ENCODE data around the gene RDH12.
"Not testable (repeated sequence)": the region's sequence is repeated elsewhere in the genome, so short reads cannot be mapped to it uniquely, and the experiment has no call there.

RDH12 gene

DNA sequence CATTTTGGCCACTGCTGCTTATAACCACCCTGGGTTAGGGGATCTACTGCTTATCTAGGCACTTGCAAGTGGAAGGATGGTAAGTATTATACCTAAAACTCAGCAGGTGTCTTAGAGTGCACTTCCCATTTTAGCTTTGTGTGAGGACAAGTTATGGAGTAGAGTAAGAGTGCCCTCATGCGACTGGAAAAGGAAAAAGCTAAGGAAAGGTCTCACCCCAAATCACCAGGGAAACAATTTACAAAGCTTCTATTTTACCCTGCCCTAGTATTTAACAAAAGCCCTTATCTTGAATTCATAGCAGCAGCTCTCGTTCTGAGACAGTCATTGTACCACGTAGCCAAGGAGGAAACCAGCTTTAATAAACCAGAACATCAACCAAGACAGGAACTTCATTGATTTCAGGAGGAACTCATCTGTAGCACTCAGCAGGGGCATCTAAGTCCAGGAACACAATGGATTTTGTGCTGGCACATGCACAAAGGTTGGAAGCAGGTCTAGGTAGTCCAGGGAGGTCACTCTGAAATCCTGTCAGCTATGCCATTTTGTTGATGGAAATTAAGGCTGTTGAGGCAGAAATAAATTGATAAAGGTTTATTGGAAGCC, 2.9 kb downstream of the RDH12 start:
- H3K4me1 ChIP-seq (ENCODE audit: insufficient read depth, insufficient read length): no peaks in the 10 kb centered on the region
- no peaks in the 10 kb centered on the region for H3K27me3 ChIP-seq (ENCODE audit: insufficient read depth, insufficient read length)
- no peak overlapping the region for H3K9ac ChIP-seq (ENCODE audit: insufficient read length, low read depth)
- peaks cover 21% of the 10 kb centered on the region for H3K9me3 ChIP-seq (ENCODE audit: insufficient read depth, low read length)
- no peak overlapping the region for H3K4me3 ChIP-seq (ENCODE audit: insufficient read length, low read depth)
- TF ChIP-seq SUZ12 (IDR thresholded peaks at IDR 0.05; ENCODE audit: extremely low read depth, insufficient read depth, insufficient read length): no peak
- TF ChIP-seq ZNF274 (IDR thresholded peaks at IDR 0.05; ENCODE audit: low read depth, low read length): no peak
- TF ChIP-seq YY1 (IDR thresholded peaks at IDR 0.05; ENCODE audit: insufficient read depth, insufficient read length): no peak
- peak; percentile 48 for DNase-seq (ENCODE audit: low read depth, low spot score)
- H3K36me3 ChIP-seq (ENCODE audit: insufficient read depth, insufficient read length, low read length): no peaks in the 10 kb centered on the region

- no peak overlapping the region for H3K9ac ChIP-seq (ENCODE audit: insufficient read length, low read depth)
- no peak overlapping the region for H3K4me3 ChIP-seq (ENCODE audit: insufficient read length, low read depth)
- no peak for DNase-seq (ENCODE audit: low read depth, low spot score)
- no peaks in the 10 kb centered on the region for H3K27me3 ChIP-seq (ENCODE audit: insufficient read depth, insufficient read length)
- peaks cover 27% of the 10 kb centered on the region for H3K9me3 ChIP-seq (ENCODE audit: insufficient read depth, low read length)
- H3K4me1 ChIP-seq (ENCODE audit: insufficient read depth, insufficient read length): no peaks in the 10 kb centered on the region
- no peaks in the 10 kb centered on the region for H3K36me3 ChIP-seq (ENCODE audit: insufficient read depth, insufficient read length, low read length)
- TF ChIP-seq YY1 (IDR thresholded peaks at IDR 0.05; ENCODE audit: insufficient read depth, insufficient read length) (no peak), SUZ12 (IDR thresholded peaks at IDR 0.05; ENCODE audit: extremely low read depth, insufficient read depth, insufficient read length) (no peak), ZNF274 (IDR thresholded peaks at IDR 0.05; ENCODE audit: low read depth, low read length) (no peak)
These were observed 3.5 kb downstream of the RDH12 start for GRCh38 chr14:67705211-67705610.

- H3K4me3 ChIP-seq (ENCODE audit: insufficient read length, low read depth); DNase-seq (ENCODE audit: low read depth, low spot score); H3K36me3 ChIP-seq (ENCODE audit: insufficient read depth, insufficient read length, low read length); H3K9ac ChIP-seq (ENCODE audit: insufficient read length, low read depth); H3K27me3 ChIP-seq (ENCODE audit: insufficient read depth, insufficient read length); H3K4me1 ChIP-seq (ENCODE audit: insufficient read depth, insufficient read length): not testable (repeated sequence)
- H3K9me3 ChIP-seq (ENCODE audit: insufficient read depth, low read length): peaks cover 46% of the 10 kb centered on the region
These were observed 7.7 kb downstream of the RDH12 start for GRCh38 chr14:67709346-67709745.

DNA sequence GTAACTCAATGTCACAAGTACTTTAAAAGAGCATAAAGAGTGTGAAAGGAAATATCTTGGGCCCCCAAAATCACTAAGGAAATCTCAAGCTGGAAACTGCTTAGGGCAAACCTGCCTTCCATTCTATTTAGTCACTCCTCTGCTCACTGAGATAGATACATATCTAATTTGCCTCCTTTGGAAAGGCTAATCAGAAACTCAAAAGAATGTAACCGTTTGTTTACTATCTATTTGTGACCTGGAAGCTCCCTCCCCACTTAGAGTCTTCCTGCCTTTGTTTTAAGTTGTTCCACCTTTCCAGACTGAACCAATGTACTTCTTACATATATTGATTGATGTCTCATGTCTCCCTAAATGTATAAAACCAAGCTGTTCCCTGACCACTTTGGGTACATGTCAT, 8.1 kb downstream of the RDH12 start:
- not testable (repeated sequence) for H3K4me3 ChIP-seq (ENCODE audit: insufficient read length, low read depth); H3K4me1 ChIP-seq (ENCODE audit: insufficient read depth, insufficient read length); H3K9ac ChIP-seq (ENCODE audit: insufficient read length, low read depth); DNase-seq (ENCODE audit: low read depth, low spot score); H3K36me3 ChIP-seq (ENCODE audit: insufficient read depth, insufficient read length, low read length); H3K27me3 ChIP-seq (ENCODE audit: insufficient read depth, insufficient read length)
- peaks cover 46% of the 10 kb centered on the region for H3K9me3 ChIP-seq (ENCODE audit: insufficient read depth, low read length)

DNA sequence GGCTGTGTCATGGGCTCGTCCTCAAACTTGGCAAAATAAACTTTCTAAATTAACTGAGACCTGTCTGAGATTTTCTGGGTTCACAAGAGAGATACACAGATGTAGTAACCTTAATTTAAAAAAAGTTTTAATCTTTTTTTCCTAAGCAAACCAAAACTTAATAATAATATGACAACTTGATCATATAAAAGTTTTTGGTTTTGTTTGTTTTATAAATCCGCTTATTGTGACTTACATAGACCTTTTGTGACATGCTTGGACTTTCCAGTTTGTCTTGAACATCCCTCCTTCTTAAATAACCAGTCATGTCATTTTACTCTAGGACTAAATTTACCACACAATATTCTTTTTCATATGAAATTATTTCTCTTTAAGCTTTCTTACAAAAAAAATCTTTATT, 8.5 kb downstream of the RDH12 start:
- Histone ChIP-seq H3K36me3 (ENCODE audit: insufficient read depth, insufficient read length, low read length) (no peaks in the 10 kb centered on the region), H3K27me3 (ENCODE audit: insufficient read depth, insufficient read length) (no peaks in the 10 kb centered on the region), H3K4me3 (ENCODE audit: insufficient read length, low read depth) (no peak overlapping the region), H3K9ac (ENCODE audit: insufficient read length, low read depth) (no peak overlapping the region), H3K9me3 (ENCODE audit: insufficient read depth, low read length) (peaks cover 46% of the 10 kb centered on the region), H3K4me1 (ENCODE audit: insufficient read depth, insufficient read length) (no peaks in the 10 kb centered on the region)
- TF ChIP-seq YY1 (IDR thresholded peaks at IDR 0.05; ENCODE audit: insufficient read depth, insufficient read length): no peak
- TF ChIP-seq SUZ12 (IDR thresholded peaks at IDR 0.05; ENCODE audit: extremely low read depth, insufficient read depth, insufficient read length): no peak
- TF ChIP-seq ZNF274 (IDR thresholded peaks at IDR 0.05; ENCODE audit: low read depth, low read length): no peak
- no peak for DNase-seq (ENCODE audit: low read depth, low spot score)

DNA sequence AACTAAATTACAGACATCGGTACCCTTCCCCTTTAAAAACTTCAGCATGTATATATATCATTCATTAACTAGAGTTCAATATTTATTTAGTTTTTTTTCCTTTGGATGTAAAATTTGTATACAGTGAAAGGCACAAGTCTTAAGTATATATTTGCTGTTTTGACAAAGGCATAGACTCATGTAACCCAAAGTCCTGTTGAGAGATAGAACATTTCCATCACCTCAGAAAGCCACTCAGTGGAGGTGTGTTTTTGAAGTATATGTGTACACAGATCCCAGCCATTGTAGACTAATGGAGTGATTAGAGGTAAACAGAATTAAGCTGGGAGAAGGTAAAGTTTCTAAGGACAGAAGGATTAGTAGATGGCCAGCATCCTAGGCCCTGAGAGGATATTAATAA, 15.4 kb downstream of the RDH12 start:
- H3K9me3 ChIP-seq (ENCODE audit: insufficient read depth, low read length): 0 out of 2 replicates have a peak, but pooled peaks cover 2% of the 10 kb centered on the region
- DNase-seq (ENCODE audit: low read depth, low spot score): no peak
- H3K36me3 ChIP-seq (ENCODE audit: insufficient read depth, insufficient read length, low read length): no peaks in the 10 kb centered on the region
- no peak overlapping the region for H3K9ac ChIP-seq (ENCODE audit: insufficient read length, low read depth)
- no peaks in the 10 kb centered on the region for H3K4me1 ChIP-seq (ENCODE audit: insufficient read depth, insufficient read length)
- H3K4me3 ChIP-seq (ENCODE audit: insufficient read length, low read depth): no peak overlapping the region
- H3K27me3 ChIP-seq (ENCODE audit: insufficient read depth, insufficient read length): no peaks in the 10 kb centered on the region
- no peak for TF ChIP-seq YY1 (IDR thresholded peaks at IDR 0.05; ENCODE audit: insufficient read depth, insufficient read length)
- no peak for TF ChIP-seq SUZ12 (IDR thresholded peaks at IDR 0.05; ENCODE audit: extremely low read depth, insufficient read depth, insufficient read length)
- no peak for TF ChIP-seq ZNF274 (IDR thresholded peaks at IDR 0.05; ENCODE audit: low read depth, low read length)

DNA sequence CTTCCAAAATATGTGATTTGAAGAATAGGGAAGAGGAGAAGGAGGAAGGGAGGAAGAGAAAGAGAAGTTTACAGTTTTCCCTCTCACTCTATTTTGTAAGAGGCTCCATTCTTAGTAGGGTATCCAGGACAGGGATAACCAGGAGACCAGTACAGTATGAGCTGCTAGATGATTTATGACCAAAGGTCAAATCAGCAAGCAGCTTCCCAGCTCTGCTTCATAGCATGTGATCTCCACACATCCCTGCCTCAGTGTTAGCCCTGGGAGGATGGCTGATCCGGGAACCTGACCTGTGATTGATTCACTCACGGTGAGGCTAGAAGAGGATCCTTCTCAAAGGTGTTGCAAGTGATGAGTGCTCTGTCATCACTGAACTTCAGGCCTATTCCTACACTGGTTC, 16.6 kb downstream of the RDH12 start:
- TF ChIP-seq SUZ12 (IDR thresholded peaks at IDR 0.05; ENCODE audit: extremely low read depth, insufficient read depth, insufficient read length): no peak
- TF ChIP-seq YY1 (IDR thresholded peaks at IDR 0.05; ENCODE audit: insufficient read depth, insufficient read length): no peak
- TF ChIP-seq ZNF274 (IDR thresholded peaks at IDR 0.05; ENCODE audit: low read depth, low read length): no peak
- no peak overlapping the region for H3K4me3 ChIP-seq (ENCODE audit: insufficient read length, low read depth)
- no peaks in the 10 kb centered on the region for H3K27me3 ChIP-seq (ENCODE audit: insufficient read depth, insufficient read length)

DNA sequence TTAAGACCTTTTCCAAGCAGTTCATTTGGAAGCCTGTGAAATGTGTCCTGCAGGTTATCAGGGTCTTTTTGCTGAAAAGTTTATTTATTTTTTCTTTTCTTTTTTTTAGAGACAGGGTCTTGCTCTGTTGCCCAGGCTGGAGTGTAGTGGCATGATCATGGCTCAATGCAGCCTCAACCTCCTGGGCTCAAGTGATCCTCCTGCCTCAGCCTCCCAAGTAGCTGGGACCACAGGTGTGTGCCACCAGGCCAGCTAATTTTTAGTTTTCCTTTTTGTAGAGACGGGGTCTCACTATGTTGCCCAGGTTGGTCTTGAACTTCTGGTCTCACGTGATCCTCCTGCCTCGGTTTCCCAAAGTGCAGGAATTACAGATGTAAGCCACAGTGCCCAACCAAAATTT, 17.7 kb downstream of the RDH12 start:
- not testable (repeated sequence) for H3K4me1 ChIP-seq (ENCODE audit: insufficient read depth, insufficient read length); H3K27me3 ChIP-seq (ENCODE audit: insufficient read depth, insufficient read length); H3K36me3 ChIP-seq (ENCODE audit: insufficient read depth, insufficient read length, low read length); DNase-seq (ENCODE audit: low read depth, low spot score); H3K9ac ChIP-seq (ENCODE audit: insufficient read length, low read depth); H3K4me3 ChIP-seq (ENCODE audit: insufficient read length, low read depth); H3K9me3 ChIP-seq (ENCODE audit: insufficient read depth, low read length)

More for the DNA sequence above, 16.6 kb downstream of the RDH12 start:
- H3K9me3 ChIP-seq (ENCODE audit: insufficient read depth, low read length): no peaks in the 10 kb centered on the region
- no peak for DNase-seq (ENCODE audit: low read depth, low spot score)
- no peaks in the 10 kb centered on the region for H3K4me1 ChIP-seq (ENCODE audit: insufficient read depth, insufficient read length)
- no peaks in the 10 kb centered on the region for H3K36me3 ChIP-seq (ENCODE audit: insufficient read depth, insufficient read length, low read length)
- H3K9ac ChIP-seq (ENCODE audit: insufficient read length, low read depth): no peak overlapping the region
